GM18867 (cell line): ENCODE measurements around the gene ATXN1.

ENCODE experiments used
- ATAC-seq: cut with Tn5 transposase; IDR thresholded peaks from one replicate; pipeline ENCODE4 v1.9.1; 2021; ENCODE audit warnings: mild to moderate bottlenecking, moderate library complexity; ENCODE audit not compliant: unreplicated experiment

The ATXN1 gene

DNA sequence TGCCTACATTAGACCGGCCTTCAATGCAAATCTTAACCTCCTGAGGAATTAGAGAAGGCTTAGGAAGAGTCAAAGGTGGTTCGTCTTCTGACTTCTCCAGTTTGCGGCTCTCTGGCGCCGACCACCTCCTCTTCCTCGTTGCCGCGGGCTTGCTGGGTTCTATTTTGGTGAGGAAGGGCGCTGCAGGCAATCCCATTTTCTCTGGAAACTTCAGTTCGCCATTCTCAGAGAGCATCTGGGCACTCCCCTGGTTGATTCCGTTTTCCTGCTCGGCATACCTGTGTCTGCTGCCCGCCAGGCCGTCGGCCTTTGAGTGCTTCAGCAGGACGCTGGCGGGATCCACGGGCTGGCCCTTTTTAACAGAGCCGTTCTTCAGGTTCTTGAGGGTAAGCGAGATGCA is 454.9 kb downstream of the ATXN1 start:
- no peak for ATAC-seq

DNA sequence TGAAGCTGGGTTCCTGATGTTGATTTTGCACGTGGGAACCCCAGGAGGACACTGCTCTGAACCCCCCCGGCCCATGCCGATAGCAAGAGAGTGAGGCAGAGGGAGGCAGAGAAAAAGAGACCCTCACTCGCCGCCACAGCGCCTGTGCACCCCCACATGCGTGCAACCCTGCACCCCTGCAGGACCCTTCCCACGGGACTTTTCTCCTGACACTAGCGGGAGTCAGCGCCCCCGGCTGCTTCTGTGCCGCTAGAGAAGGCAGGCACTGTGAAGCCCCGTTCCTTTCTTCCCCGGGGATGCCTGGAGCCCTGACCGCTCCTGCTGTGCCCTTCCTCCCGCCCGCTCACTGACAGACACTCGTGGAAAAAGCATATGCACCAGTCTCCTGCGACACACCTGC is 455.5 kb downstream of the ATXN1 start:
- ATAC-seq: peak; percentile 19

DNA sequence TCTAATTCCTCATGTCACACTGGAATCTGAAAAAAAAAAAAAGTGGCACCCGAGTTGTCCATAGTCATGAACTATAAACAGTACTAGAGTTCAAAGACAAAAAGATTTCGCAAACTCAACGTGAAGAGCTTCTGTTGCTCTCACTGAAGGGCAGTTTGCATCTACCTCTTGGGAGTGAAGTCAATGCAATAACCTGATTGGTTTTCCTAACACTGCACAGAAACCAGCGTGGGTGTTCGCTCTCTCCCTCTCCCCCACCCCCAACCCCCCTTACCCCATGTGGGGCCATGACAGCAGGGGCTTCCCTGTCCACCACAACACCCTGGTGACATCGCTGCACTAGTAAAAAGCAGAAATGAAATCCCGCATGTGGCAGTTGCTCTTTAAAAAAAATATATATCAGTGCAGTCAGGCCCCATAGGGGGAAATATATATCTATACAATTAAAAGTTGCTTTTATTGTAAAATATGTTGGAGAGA is 456.0 kb downstream of the ATXN1 start:
- ATAC-seq: peak; percentile 79

GRCh38 chr6:16302721-16303552 is 458.3 kb downstream of the ATXN1 start:
- no peak for ATAC-seq

DNA sequence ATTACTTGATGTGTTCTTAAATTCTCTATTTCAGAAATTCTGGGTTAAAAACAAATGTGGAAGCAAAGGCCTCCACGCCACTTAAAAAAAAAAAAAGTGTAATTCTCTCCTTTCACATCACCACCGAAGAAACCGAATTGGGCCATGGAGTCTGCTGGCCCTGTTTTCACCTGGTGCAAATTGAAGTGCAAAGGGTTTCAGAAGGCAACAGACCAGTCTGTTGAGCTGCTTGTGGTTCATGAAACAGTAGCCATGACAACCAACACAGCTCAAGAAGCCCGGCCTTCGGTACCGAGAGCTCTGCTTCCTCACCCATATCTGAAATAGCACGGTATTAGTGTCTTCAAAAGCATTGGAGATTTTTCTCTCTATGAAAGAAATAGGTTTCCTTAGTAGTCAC is 459.7 kb downstream of the ATXN1 start:
- peak; percentile 72 for ATAC-seq

DNA sequence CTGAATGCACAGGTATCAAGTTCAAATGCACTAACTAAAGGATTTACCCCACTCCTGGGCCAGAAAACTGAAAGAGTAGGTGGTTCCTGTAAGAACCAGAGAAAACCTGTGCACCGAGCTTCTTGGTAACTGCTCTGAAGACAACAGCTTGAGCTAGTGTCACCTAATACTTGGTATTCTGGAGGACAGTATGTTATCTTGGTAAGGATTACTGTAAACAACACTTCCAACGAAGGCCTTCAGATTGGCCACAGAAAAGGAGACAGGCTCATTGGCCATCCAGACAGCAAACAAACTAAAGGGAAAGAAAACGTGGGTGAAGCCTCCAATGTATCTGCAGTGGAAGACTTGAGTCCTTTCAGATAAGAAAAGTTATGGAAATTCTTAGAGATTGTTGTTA is 461.4 kb downstream of the ATXN1 start:
- ATAC-seq: no peak

- no peak for ATAC-seq
Measured at GRCh38 chr6:16296061-16296670, 465.1 kb downstream of the ATXN1 start.

DNA sequence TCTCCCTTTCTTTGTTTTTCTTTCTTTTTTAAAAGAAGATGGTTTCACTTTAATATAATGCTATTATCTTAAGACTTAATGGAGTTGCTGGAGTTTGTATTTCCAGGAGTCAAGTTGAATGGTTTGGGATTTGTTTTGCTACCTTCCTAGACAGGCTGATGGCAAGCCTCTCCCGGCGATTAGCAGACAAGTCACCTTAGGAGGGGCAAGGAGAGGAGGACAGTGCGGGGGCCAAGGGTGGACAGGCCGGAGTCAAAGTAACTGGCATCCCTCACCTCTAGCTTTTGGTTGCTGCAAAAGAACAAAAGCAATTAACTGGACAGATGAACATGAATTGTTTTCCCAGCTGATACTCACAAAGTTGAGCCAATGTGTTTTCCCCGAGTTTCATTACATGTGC is 465.8 kb downstream of the ATXN1 start:
- no peak for ATAC-seq

GRCh38 chr6:16295060-16295459 is 466.2 kb downstream of the ATXN1 start:
- no peak for ATAC-seq

- no peak for ATAC-seq
Measured at GRCh38 chr6:16294371-16294770, 466.9 kb downstream of the ATXN1 start.

GRCh38 chr6:16292942-16293341 is 468.3 kb downstream of the ATXN1 start:
- ATAC-seq: no peak

DNA sequence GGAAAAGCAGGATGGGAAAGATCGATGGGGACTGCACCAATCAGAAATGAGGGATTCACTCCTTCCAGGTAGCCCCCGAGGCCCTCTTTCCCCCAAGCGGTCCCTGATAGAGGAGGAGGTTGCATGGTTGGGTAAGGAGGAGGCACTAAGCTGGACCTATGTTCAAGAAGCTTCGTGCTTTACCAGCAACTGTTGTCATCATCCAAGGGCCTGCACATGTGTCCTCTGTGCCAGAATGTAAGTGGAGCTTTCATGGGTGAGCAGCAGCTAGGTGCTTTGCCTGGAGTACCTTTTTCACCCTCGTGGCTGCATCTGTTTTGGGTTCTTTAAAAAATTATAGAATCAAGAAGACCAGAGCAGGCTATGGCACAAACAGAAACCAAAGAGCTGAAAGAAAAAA is 468.8 kb downstream of the ATXN1 start:
- ATAC-seq: no peak

DNA sequence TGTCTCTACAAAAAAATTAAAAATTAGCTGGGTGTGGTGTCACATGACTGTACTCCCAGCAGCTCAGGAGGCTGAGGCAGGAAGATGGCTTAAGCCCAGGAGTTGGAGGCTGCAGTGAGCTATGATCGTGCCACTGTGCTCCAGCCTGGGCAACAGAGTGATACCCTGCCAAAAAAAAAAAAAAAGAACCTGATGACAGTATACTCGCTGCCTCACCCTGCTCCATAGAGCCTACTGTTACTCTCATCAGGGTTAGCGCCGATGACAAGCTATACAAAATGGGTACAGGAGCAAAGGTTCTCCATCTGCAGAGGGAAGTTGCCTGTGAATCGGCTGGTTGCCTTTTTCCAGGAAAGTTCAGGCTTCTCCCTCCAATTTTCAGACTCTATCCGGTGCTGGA is 469.5 kb downstream of the ATXN1 start:
- ATAC-seq: no peak

DNA sequence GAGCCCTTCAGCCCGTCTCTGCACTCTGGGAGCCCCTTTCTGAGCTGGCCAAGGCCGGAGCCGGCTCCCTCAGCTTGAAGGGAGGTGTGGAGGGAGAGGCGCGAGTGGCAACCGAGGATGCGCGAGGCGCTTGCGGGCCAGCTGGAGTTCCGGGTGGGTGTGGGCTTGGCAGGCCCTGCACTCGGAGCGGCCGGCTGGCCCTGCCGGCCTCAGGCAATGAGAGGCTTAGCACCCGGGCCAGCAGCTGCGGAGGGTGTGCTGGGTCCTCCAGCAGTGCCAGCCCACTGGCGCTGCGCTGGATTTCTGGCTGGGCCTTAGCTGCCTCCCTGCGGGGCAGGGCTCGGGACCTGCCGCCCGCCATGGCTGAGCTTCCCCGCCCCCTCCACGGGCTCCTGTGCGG is 473.1 kb downstream of the ATXN1 start:
- ATAC-seq: no peak

DNA sequence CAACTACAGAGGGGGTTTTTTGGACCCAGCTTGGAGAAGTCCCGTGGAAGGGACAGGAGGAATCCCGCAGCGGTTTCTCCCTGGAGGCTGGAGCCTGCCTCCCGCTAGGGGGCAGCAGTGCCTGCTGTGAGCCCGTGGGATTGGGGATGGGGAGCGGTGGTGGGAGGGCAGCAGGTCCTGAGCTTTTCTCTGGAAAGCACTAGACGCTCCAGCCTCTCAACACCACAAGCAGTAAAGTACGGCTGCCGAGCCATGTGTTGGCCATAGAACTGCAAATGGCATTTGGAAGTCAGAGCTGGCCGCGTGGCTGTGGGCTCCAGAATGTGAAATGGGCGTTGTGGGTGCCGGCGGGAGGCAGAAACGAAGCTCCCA is 475.1 kb downstream of the ATXN1 start:
- peak; percentile 47 for ATAC-seq

- no peak for ATAC-seq
Measured at GRCh38 chr6:16285467-16286150, 475.7 kb downstream of the ATXN1 start.

GRCh38 chr6:16284472-16284871 is 476.8 kb downstream of the ATXN1 start:
- no peak for ATAC-seq

GRCh38 chr6:16282370-16282769 is 478.9 kb downstream of the ATXN1 start:
- ATAC-seq: no peak

DNA sequence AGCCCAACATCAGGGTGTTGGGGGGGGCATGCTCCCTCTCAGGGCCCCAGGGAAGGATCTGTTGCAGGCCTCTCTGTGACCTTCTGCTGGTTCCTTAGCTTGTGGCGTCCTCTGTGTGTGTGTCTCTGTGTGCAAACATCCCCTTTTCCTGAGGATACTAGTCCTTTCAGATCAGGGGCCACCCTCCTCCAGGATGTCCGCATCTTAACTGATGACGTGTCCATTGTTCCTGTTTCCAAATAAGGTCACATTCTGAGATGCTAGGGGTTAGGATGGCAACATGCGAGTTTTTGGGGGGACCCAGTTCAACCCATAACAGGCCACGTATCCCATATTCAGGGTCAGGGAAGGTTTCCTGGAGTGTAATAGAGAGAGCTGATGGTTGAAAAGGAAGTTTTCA is 482.0 kb downstream of the ATXN1 start:
- no peak for ATAC-seq

DNA sequence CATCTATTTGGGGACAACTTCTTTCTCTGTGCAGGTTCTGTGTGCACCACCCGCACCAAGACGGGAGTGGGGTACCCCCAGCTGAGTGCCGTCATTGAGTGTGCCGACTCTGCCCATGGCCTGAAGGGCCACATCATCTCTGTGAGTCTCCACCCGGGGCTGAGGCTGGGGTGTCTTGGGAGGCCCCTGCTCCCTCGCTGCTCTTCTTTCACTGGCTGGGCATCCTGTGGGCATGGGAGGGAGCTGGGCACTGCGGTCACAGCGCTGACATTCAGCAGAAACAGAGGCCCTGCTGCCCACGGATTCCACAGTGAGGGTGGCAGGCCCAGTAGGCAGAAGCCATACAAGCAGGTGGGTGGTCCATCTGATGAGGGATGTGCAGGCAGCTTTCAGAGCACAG is 482.5 kb downstream of the ATXN1 start:
- ATAC-seq: no peak

GRCh38 chr6:16278048-16278724 is 483.1 kb downstream of the ATXN1 start:
- no peak for ATAC-seq
